GM12878 (cell line): ENCODE data around the gene OR6N2. TPM values are rescaled to one million over a fixed set of nuclear protein-coding genes. Genes with fewer than 3 reads are reported as not detected.

Source experiments
- ATAC-seq: fragments of 200-7000 bp; cut with Tn5 transposase; 3 replicates; pipeline ENCODE4 v1.9.1; 2020; ENCODE audit warnings: mild to moderate bottlenecking, moderate library complexity
- BruUV-seq: library from RNA; stranded (reverse); fragments of 400-500 nt; replicated peaks from 2 replicates; lab custom pipeline; 2021; lab: Mats Ljungman, UMichigan
- CTCF ChIA-PET: fragments of 300-600 bp; sonication (Branson Sonifier 250); formaldehyde crosslinking; extraction: SDS; loops from one replicate; lab custom pipeline; 2021; ENCODE audit warnings: inconsistent platforms; lab: Yijun Ruan, JAX
- POLR2A ChIA-PET: fragments of 350-600 bp; formaldehyde crosslinking; extraction: SDS; loops from one replicate; lab custom pipeline; 2021; ENCODE audit warnings: inconsistent platforms; lab: Charles Lee
- RAD21 ChIA-PET: fragments of 300-600 bp; sonication (Branson Sonifier 250); formaldehyde crosslinking; loops from one replicate; lab custom pipeline; 2023; ENCODE audit warnings: antibody characterized with exemption; ENCODE audit not compliant: unreplicated experiment; lab: Charles Lee
- SMC1A ChIA-PET: fragments of 300-600 bp; sonication (Branson Sonifier 250); formaldehyde crosslinking; loops from one replicate; lab custom pipeline; 2023; ENCODE audit not compliant: unreplicated experiment, uncharacterized antibody; lab: Charles Lee
- DNase-seq: peaks from one replicate; pipeline ENCODE4 v3.0.0-alpha.2; 2011; ENCODE audit warnings: low read depth, low spot score
- FAIRE-seq: peaks from 3 replicates; lab custom pipeline; 2011; peaks lifted over from hg19 to GRCh38; lab: Jason Lieb, UNC
- H2AFZ ChIP-seq: 2 replicates; pipeline ENCODE4 v1.6.0; 2011; ENCODE audit warnings: low read depth, low read length, control low read depth; ENCODE audit not compliant: control insufficient read depth
- H3K27ac ChIP-seq: 2 replicates; pipeline ENCODE4 v1.5.1; 2011; ENCODE audit warnings: control low read depth; ENCODE audit not compliant: control insufficient read depth, insufficient read depth
- H3K27me3 ChIP-seq, 2 experiments: replicated peaks in 1 of 2; 2 replicates each; pipeline versions ENCODE4 v1.6.0 to v1.6.1; 2011; ENCODE audit warnings: low read length in 1 of 2; ENCODE audit not compliant: control insufficient read depth in 2 of 2, insufficient read depth in 2 of 2
- H3K36me3 ChIP-seq, 2 experiments: 2 replicates each; pipeline ENCODE4 v1.5.1; 2011; ENCODE audit warnings: low read length in 1 of 2; ENCODE audit not compliant: control insufficient read depth in 2 of 2, insufficient read depth in 2 of 2
- H3K4me1 ChIP-seq: 2 replicates; pipeline ENCODE4 v1.6.1; 2011; ENCODE audit warnings: mild to moderate bottlenecking, low read length, moderate library complexity, mixed read lengths; ENCODE audit not compliant: control insufficient read depth, insufficient read depth
- H3K4me2 ChIP-seq: 2 replicates; pipeline ENCODE4 v1.6.0; 2011; ENCODE audit warnings: control low read depth; ENCODE audit not compliant: control insufficient read depth, insufficient read depth
- H3K4me3 ChIP-seq: fragments of 200-600 bp; sonication (generic); 2 replicates; pipeline ENCODE4 v1.5.1; 2016
- H3K79me2 ChIP-seq: 2 replicates; pipeline ENCODE4 v1.6.0; 2011; ENCODE audit warnings: low read length; ENCODE audit not compliant: control insufficient read depth, insufficient read depth
- H3K9ac ChIP-seq: 2 replicates; pipeline ENCODE4 v1.8.0; 2011; ENCODE audit warnings: low read length, control low read depth, mixed read lengths; ENCODE audit not compliant: control insufficient read depth, insufficient read depth
- H3K9me3 ChIP-seq: replicated peaks from 3 replicates; pipeline ENCODE4 v1.5.1; 2011; ENCODE audit warnings: mild to moderate bottlenecking, low read length; ENCODE audit not compliant: control insufficient read depth, insufficient read depth
- H4K20me1 ChIP-seq: 2 replicates; pipeline ENCODE4 v1.6.0; 2011; ENCODE audit not compliant: control insufficient read depth, insufficient read depth
- ASH2L ChIP-seq: fragments of 300-600, 200-600 bp; sonication (generic); IDR thresholded peaks from 2 replicates; pipeline ENCODE4 v1.6.1; 2017; ENCODE audit warnings: low read depth, mild to moderate bottlenecking, borderline replicate concordance
- BCLAF1 ChIP-seq: fragments of 450-650 bp; IDR thresholded peaks from 2 replicates; pipeline ENCODE4 v1.6.1; 2017; ENCODE audit warnings: antibody characterized with exemption, mild to moderate bottlenecking, moderate library complexity
- EED ChIP-seq: sonication (generic); IDR thresholded peaks from 2 replicates; pipeline ENCODE4 v1.6.1; 2016; ENCODE audit warnings: antibody characterized with exemption, low read depth
- FOS ChIP-seq: IDR thresholded peaks from 3 replicates; pipeline ENCODE4 v1.6.1; 2011; ENCODE audit warnings: borderline replicate concordance; ENCODE audit not compliant: insufficient read length; ENCODE audit errors: extremely low read depth
- FOXM1 ChIP-seq: IDR thresholded peaks from 2 replicates; pipeline ENCODE4 v1.6.1; 2012; ENCODE audit warnings: low read depth, mild to moderate bottlenecking, inconsistent platforms, low read length, moderate library complexity
- GABPA ChIP-seq: IDR thresholded peaks from 2 replicates; pipeline ENCODE4 v1.6.1; 2014; ENCODE audit warnings: antibody characterized with exemption, low read depth, mild to moderate bottlenecking, inconsistent platforms
- HDAC6 ChIP-seq: fragments of 200-600 bp; sonication (generic); IDR thresholded peaks from one replicate; pipeline ENCODE4 v1.8.0; 2017; ENCODE audit warnings: antibody characterized with exemption; ENCODE audit not compliant: unreplicated experiment
- HSF1 ChIP-seq: fragments of 150-350 bp; IDR thresholded peaks from 2 replicates; pipeline ENCODE4 v1.6.1; 2014; ENCODE audit warnings: mild to moderate bottlenecking, low read depth, low read length
- MTA3 ChIP-seq: IDR thresholded peaks from 2 replicates; pipeline ENCODE4 v1.6.1; 2012; ENCODE audit warnings: low read length, inconsistent platforms, borderline replicate concordance
- MYB ChIP-seq: fragments of 150-350 bp; IDR thresholded peaks from 2 replicates; pipeline ENCODE4 v1.6.1; 2014; ENCODE audit warnings: mild to moderate bottlenecking, low read depth, low read length, borderline replicate concordance
- NFYB ChIP-seq: IDR thresholded peaks from 2 replicates; pipeline ENCODE4 v1.6.1; 2011; ENCODE audit warnings: low read depth, mild to moderate bottlenecking, low read length, improper control_type of control experiment, moderate library complexity; ENCODE audit not compliant: insufficient read depth
- POLR2AphosphoS2 ChIP-seq: IDR thresholded peaks from 2 replicates; pipeline ENCODE4 v1.6.1; 2011; ENCODE audit warnings: low read depth, mild to moderate bottlenecking, low read length, improper control_type of control experiment, moderate library complexity
- RB1 ChIP-seq: fragments of 450-650 bp; formaldehyde crosslinking; IDR thresholded peaks from 2 replicates; pipeline ENCODE4 v1.6.1; 2017; ENCODE audit warnings: mild to moderate bottlenecking, borderline replicate concordance
- SREBF1 ChIP-seq: IDR thresholded peaks from 2 replicates; pipeline ENCODE4 v1.6.1; 2012; ENCODE audit warnings: mild to moderate bottlenecking, low read length
- TCF12 ChIP-seq: IDR thresholded peaks from 2 replicates; pipeline ENCODE4 v1.6.1; 2011; ENCODE audit warnings: low read depth, mild to moderate bottlenecking, low read length
- ZNF622 ChIP-seq: fragments of 450-650 bp; IDR thresholded peaks from 2 replicates; pipeline ENCODE4 v1.6.1; 2017; ENCODE audit warnings: mild to moderate bottlenecking, inconsistent platforms
- WGBS: methylation state at CpG from one replicate; pipeline ENCODE4 v1.1.6; 2016; ENCODE audit warnings: low lambda C conversion rate; ENCODE audit not compliant: insufficient replicate concordance, insufficient coverage; ENCODE audit errors: missing lambda C conversion rate; 5-methylcytosine and 5-hydroxymethylcytosine counted together
- in situ Hi-C: fragments of 300-500 bp; cut with MboI; formaldehyde crosslinking; loops from 9 replicates; pipeline ENCODE4 v1.14.3; 2018; ENCODE audit warnings: mixed read lengths
- intact Hi-C: fragments of 100-400 bp; cut with micrococcal nuclease; formaldehyde crosslinking; loops from one replicate; pipeline ENCODE4 v1.14.2; 2022; ENCODE audit not compliant: unreplicated experiment
- polyA plus RNA-seq, 11 experiments: library from polyadenylated mRNA; depleted of rRNA in 4 of 11; unstranded in 6 of 11; stranded (reverse) in 5 of 11; fragments of >200 nt; fragmentation: Nextera tagmentation in 4 of 11; fragmentation: Illumina TruSeq in 1 of 11; extraction: Ambion mirVana in 4 of 11; extraction: Trizol in 1 of 11; gene quantifications; 1 replicate in 1 of 11; 2 replicates in 10 of 11; pipeline versions ENCODE4 v1.2.1 to v1.2.3, GENCODE V29; 2011 to 2016; ENCODE audit warnings: inconsistent platforms in 2 of 11, missing spikeins in 2 of 11, low read depth in 1 of 11
- total RNA-seq, 4 experiments: library from RNA; depleted of rRNA in 3 of 4; stranded (reverse); fragments of >200 nt in 3 of 4; fragmentation: Illumina TruSeq in 1 of 4; extraction: Trizol in 1 of 4; gene quantifications; 2 replicates each; pipeline versions ENCODE4 v1.2.1 to v1.2.3, GENCODE V29; 2013 to 2021
- TF ChIP-seq, protein P1 (sequence below): fragments of 450-650 bp; formaldehyde crosslinking; IDR thresholded peaks from 2 replicates; pipeline ENCODE4 v1.5.0; 2022; ENCODE audit warnings: mild to moderate bottlenecking, missing genetic modification characterization

Gene OR6N2
- total and polyA plus RNA-seq, 10 of the 15 experiments (the other 5 are each of a cell fraction or from before 2014, with no cell fraction given): not detected

DNA sequence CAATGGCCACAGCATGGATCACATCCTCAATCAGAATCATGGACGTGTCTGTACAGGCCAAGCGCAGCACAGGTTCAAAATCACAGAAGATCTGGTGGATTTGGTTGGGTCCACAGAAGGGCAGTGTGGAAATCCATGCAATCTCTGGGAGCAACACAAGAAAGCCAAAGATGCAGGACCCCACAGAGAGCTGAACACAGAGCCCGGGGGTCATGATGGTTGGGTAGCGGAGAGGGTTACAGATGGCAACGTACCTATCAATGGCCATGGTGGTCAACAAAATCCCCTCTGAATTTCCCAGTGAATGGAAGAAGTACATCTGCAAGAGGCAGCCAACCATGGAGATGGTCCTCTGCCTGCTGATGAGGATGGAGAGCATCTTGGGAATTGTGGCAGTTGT is 56.6 kb downstream of the OR6N2 start:
- in situ Hi-C loops: no loop called here

More for the DNA sequence above, 56.6 kb downstream of the OR6N2 start:
- H3K9ac ChIP-seq: no peak overlapping the region
- no peaks in the 10 kb centered on the region for H3K9me3 ChIP-seq
- ChIA-PET POLR2A (no interaction called here), SMC1A (no interaction called here), RAD21 (no interaction called here), CTCF (interaction anchor here (0.6 kb wide), 1 partner anchor 512 kb away, joined by 3 read pairs; no protein-coding TSS in a partner anchor)
- H4K20me1 ChIP-seq: no peaks in the 10 kb centered on the region
- H3K4me2 ChIP-seq: no peak overlapping the region
- DNase-seq (no peak), FAIRE-seq (no peak), ATAC-seq (no peak)
- no peaks in the 10 kb centered on the region for H3K36me3 ChIP-seq
- intact Hi-C loops: no loop called here
- WGBS: 47% methylated on average over 5 of the region's 5 CpGs
- BruUV-seq: no TSS peak
- H3K27ac ChIP-seq: no peak overlapping the region
- H2AFZ ChIP-seq: no peak overlapping the region
- H3K4me3 ChIP-seq: no peak overlapping the region
- H3K27me3 ChIP-seq: no peaks in the 10 kb centered on the region
- TF ChIP-seq HDAC6 (no peak), BCLAF1 (no peak), EED (no peak), NFYB (no peak), FOS (no peak), MTA3 (no peak), POLR2AphosphoS2 (no peak), ASH2L (no peak), ZNF622 (no peak), GABPA (no peak), HSF1 (no peak), RB1 (no peak), SREBF1 (no peak), MYB (no peak), FOXM1 (no peak), TCF12 (no peak)
- TF ChIP-seq, protein P1, sequence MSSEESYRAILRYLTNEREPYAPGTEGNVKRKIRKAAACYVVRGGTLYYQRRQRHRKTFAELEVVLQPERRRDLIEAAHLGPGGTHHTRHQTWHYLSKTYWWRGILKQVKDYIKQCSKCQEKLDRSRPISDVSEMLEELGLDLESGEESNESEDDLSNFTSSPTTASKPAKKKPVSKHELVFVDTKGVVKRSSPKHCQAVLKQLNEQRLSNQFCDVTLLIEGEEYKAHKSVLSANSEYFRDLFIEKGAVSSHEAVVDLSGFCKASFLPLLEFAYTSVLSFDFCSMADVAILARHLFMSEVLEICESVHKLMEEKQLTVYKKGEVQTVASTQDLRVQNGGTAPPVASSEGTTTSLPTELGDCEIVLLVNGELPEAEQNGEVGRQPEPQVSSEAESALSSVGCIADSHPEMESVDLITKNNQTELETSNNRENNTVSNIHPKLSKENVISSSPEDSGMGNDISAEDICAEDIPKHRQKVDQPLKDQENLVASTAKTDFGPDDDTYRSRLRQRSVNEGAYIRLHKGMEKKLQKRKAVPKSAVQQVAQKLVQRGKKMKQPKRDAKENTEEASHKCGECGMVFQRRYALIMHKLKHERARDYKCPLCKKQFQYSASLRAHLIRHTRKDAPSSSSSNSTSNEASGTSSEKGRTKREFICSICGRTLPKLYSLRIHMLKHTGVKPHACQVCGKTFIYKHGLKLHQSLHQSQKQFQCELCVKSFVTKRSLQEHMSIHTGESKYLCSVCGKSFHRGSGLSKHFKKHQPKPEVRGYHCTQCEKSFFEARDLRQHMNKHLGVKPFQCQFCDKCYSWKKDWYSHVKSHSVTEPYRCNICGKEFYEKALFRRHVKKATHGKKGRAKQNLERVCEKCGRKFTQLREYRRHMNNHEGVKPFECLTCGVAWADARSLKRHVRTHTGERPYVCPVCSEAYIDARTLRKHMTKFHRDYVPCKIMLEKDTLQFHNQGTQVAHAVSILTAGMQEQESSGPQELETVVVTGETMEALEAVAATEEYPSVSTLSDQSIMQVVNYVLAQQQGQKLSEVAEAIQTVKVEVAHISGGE: no peak
- no peaks in the 10 kb centered on the region for H3K79me2 ChIP-seq
- H3K4me1 ChIP-seq: no peaks in the 10 kb centered on the region
